ENCODE data around the gene CRYBG1.
"Not testable (repeated sequence)": the region's sequence is repeated elsewhere in the genome, so short reads cannot be mapped to it uniquely, and the experiment has no call there.

Gene CRYBG1

GRCh38 chr6:106538145-106538544 is 177.6 kb downstream of the CRYBG1 start:
- no peak overlapping the region for H3K4me3 ChIP-seq (ENCODE audit: low read depth, low read length)
- TF ChIP-seq CTCF (IDR thresholded peaks at IDR 0.05; ENCODE audit: low read depth, low read length): no peak

- TF ChIP-seq CTCF (IDR thresholded peaks at IDR 0.05; ENCODE audit: low read depth, low read length): no peak
- H3K4me3 ChIP-seq (ENCODE audit: low read depth, low read length): no peak overlapping the region
Measured at GRCh38 chr6:106539936-106540335, 179.4 kb downstream of the CRYBG1 start.

- TF ChIP-seq CTCF (IDR thresholded peaks at IDR 0.05; ENCODE audit: low read depth, low read length): no peak
- H3K4me3 ChIP-seq (ENCODE audit: low read depth, low read length): no peak overlapping the region
Measured at GRCh38 chr6:106540432-106540831, 179.9 kb downstream of the CRYBG1 start.

GRCh38 chr6:106540907-106541306 is 180.4 kb downstream of the CRYBG1 start:
- no peak for TF ChIP-seq CTCF (IDR thresholded peaks at IDR 0.05; ENCODE audit: low read depth, low read length)
- no peak overlapping the region for H3K4me3 ChIP-seq (ENCODE audit: low read depth, low read length)

GRCh38 chr6:106546261-106546690 is 185.8 kb downstream of the CRYBG1 start:
- no peak for TF ChIP-seq CTCF (IDR thresholded peaks at IDR 0.05; ENCODE audit: low read depth, low read length)
- H3K4me3 ChIP-seq (ENCODE audit: low read depth, low read length): no peak overlapping the region

- no peak overlapping the region for H3K4me3 ChIP-seq (ENCODE audit: low read depth, low read length)
- no peak for TF ChIP-seq CTCF (IDR thresholded peaks at IDR 0.05; ENCODE audit: low read depth, low read length)
Measured at GRCh38 chr6:106546691-106547414, 186.3 kb downstream of the CRYBG1 start.

GRCh38 chr6:106547601-106548453 is 187.3 kb downstream of the CRYBG1 start:
- no peak overlapping the region for H3K4me3 ChIP-seq (ENCODE audit: low read depth, low read length)
- no peak for TF ChIP-seq CTCF (IDR thresholded peaks at IDR 0.05; ENCODE audit: low read depth, low read length)

GRCh38 chr6:106548926-106549455 is 188.5 kb downstream of the CRYBG1 start:
- H3K4me3 ChIP-seq (ENCODE audit: low read depth, low read length): not testable (repeated sequence)

Data from WI38 (cell line).